HepG2 (cell line): ENCODE measurements around the gene IFT88. TPM values are rescaled to one million over a fixed set of nuclear protein-coding genes. Genes with fewer than 3 reads are reported as not detected.

Experiments used
- ARID5B ChIP-seq: IDR thresholded peaks from 2 replicates; pipeline ENCODE4 v1.4.0; 2020; ENCODE audit warnings: mild to moderate bottlenecking, missing genetic modification reagents
- BRF2 ChIP-seq: sonication (generic); formaldehyde crosslinking; IDR thresholded peaks from 2 replicates; pipeline ENCODE4 v1.8.1; 2022; ENCODE audit warnings: mild to moderate bottlenecking, missing genetic modification reagents
- HNRNPUL1 ChIP-seq: fragments of 200-400 bp; formaldehyde crosslinking; IDR thresholded peaks from 2 replicates; pipeline ENCODE4 v1.6.1; 2017; ENCODE audit warnings: low read depth, mild to moderate bottlenecking, low read length, moderate library complexity
- NCOA2 ChIP-seq: sonication (generic); formaldehyde crosslinking; IDR thresholded peaks from 2 replicates; pipeline ENCODE4 v1.8.0; 2022; ENCODE audit warnings: inconsistent platforms
- RBAK ChIP-seq: sonication (generic); formaldehyde crosslinking; IDR thresholded peaks from 2 replicates; pipeline ENCODE4 v1.5.1; 2020; ENCODE audit warnings: mild to moderate bottlenecking, missing genetic modification reagents
- TFDP1 ChIP-seq: IDR thresholded peaks from 2 replicates; pipeline ENCODE4 v1.6.1; 2016; ENCODE audit warnings: missing compliant biosample characterization, missing genetic modification reagents, borderline replicate concordance
- ZNF407 ChIP-seq: sonication (generic); formaldehyde crosslinking; IDR thresholded peaks from one replicate; pipeline ENCODE4 v1.5.1; 2020; ENCODE audit warnings: mild to moderate bottlenecking, missing genetic modification reagents; ENCODE audit errors: not compliant biosample characterization
- ZNF441 ChIP-seq: sonication (generic); formaldehyde crosslinking; IDR thresholded peaks from 2 replicates; pipeline ENCODE4 v1.7.0; 2021; ENCODE audit warnings: missing genetic modification reagents, borderline replicate concordance
- ZNF512B ChIP-seq: sonication (generic); formaldehyde crosslinking; IDR thresholded peaks from 2 replicates; pipeline ENCODE4 v1.5.1; 2020; ENCODE audit warnings: missing genetic modification reagents, mild to moderate bottlenecking, borderline replicate concordance
- ZNF530 ChIP-seq: sonication (generic); formaldehyde crosslinking; IDR thresholded peaks from 2 replicates; pipeline ENCODE4 v1.5.0; 2020; ENCODE audit warnings: low read depth, mild to moderate bottlenecking, missing genetic modification reagents
- ZNF773 ChIP-seq: sonication (generic); formaldehyde crosslinking; IDR thresholded peaks from 2 replicates; pipeline ENCODE4 v1.4.0; 2020; ENCODE audit warnings: missing genetic modification reagents, borderline replicate concordance
- polyA plus RNA-seq, 8 experiments: library from polyadenylated mRNA; depleted of rRNA in 3 of 8; stranded (reverse) in 7 of 8; unstranded in 1 of 8; fragments of >200 nt; fragmentation: Illumina TruSeq in 4 of 8; extraction: Trizol in 4 of 8; gene quantifications; 2 replicates each; pipeline versions ENCODE4 v1.2.1 to v1.2.3, GENCODE V29; 2011 to 2016; ENCODE audit warnings: low read depth in 4 of 8, missing spikeins in 1 of 8, mixed read lengths in 1 of 8; ENCODE audit not compliant: insufficient read depth in 1 of 8
- total RNA-seq, 5 experiments: library from RNA; depleted of rRNA; stranded (reverse); fragments of >200 nt; fragmentation: Illumina TruSeq; extraction: Trizol; gene quantifications; 2 replicates each; pipeline ENCODE4 v1.2.3, GENCODE V29; 2016; ENCODE audit warnings: low read depth in 1 of 5

The IFT88 gene
- total and polyA plus RNA-seq, 2 of the 13 experiments (the other 11 are each of a cell fraction or from before 2014, with no cell fraction given): 8.4 to 19.9 TPM

GRCh38 chr13:20547479-20547908 lies 19.5 kb upstream of the IFT88 start (continued):
- TF ChIP-seq ARID5B: peak; percentile 68
- TF ChIP-seq ZNF407: no peak
- 0 out of 2 replicates have a peak, but pooled peaks have one; percentile 42 for TF ChIP-seq RBAK (CRISPR knock-in tag)
- TF ChIP-seq ZNF773 (CRISPR knock-in tag): no peak
- peak; percentile 35; the same call in 1 of the 2 replicates for TF ChIP-seq ZNF441 (CRISPR knock-in tag)
- no peak for TF ChIP-seq HNRNPUL1
- TF ChIP-seq ZNF530 (CRISPR knock-in tag): no peak
- TF ChIP-seq ZNF512B (CRISPR knock-in tag): no peak
- TF ChIP-seq NCOA2: no peak
- TF ChIP-seq TFDP1 (CRISPR knock-in tag): peak; percentile 50; the same call in 1 of the 2 replicates
- no peak for TF ChIP-seq BRF2 (CRISPR knock-in tag)
